Astrocyte of the spinal cord (primary cell): ENCODE results near the gene LRFN3.
"Not testable (repeated sequence)": the region's sequence is repeated elsewhere in the genome, so short reads cannot be mapped to it uniquely, and the experiment has no call there.

Source experiments
- DNase-seq: peaks from one replicate; pipeline ENCODE4 v3.0.0; 2011; ENCODE audit warnings: low read depth, low spot score
- H3K4me3 ChIP-seq: 2 replicates; pipeline ENCODE4 v1.5.1; 2011; ENCODE audit warnings: low read depth, mild to moderate bottlenecking, low read length, moderate library complexity
- in situ Hi-C: cut with HindIII; loops from 2 replicates; pipeline ENCODE4 v1.10.0; 2017; ENCODE audit warnings: low sequenced_read_pairs
- TF ChIP-seq, protein P1 (sequence below): IDR thresholded peaks from 2 replicates; pipeline ENCODE4 v1.5.1; 2012; ENCODE audit warnings: low read depth, mild to moderate bottlenecking, low read length, inconsistent platforms

LRFN3 gene

GRCh38 chr19:35907377-35907745, 28.8 kb upstream of the LRFN3 start:
- TF ChIP-seq, protein P1, sequence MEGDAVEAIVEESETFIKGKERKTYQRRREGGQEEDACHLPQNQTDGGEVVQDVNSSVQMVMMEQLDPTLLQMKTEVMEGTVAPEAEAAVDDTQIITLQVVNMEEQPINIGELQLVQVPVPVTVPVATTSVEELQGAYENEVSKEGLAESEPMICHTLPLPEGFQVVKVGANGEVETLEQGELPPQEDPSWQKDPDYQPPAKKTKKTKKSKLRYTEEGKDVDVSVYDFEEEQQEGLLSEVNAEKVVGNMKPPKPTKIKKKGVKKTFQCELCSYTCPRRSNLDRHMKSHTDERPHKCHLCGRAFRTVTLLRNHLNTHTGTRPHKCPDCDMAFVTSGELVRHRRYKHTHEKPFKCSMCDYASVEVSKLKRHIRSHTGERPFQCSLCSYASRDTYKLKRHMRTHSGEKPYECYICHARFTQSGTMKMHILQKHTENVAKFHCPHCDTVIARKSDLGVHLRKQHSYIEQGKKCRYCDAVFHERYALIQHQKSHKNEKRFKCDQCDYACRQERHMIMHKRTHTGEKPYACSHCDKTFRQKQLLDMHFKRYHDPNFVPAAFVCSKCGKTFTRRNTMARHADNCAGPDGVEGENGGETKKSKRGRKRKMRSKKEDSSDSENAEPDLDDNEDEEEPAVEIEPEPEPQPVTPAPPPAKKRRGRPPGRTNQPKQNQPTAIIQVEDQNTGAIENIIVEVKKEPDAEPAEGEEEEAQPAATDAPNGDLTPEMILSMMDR: no peak
- no peak for DNase-seq
- no peak overlapping the region for H3K4me3 ChIP-seq
- in situ Hi-C loops: no loop called here

DNA sequence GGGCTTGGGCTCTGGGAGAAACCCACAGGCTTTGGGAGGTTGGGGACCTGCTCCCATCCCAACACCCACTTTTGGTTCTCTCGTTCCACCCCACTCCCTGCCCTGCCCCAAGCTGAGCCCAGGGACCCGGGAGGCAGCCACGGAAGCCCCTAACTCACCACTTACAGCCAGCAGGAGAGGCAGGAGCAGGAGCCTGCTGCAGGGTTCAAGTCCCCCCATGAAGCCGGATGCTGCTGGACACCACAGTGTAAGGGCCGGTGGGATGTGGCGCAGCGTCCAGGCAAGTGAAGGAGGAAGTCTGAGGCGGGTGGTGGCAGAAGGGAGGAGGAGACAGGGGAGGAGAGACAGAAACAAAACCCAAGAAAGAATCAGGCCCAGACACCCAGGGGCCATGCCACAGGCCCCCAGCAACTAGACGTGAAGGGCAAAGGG, 28.1 kb upstream of the LRFN3 start, which contains the start of gene TYROBP:
TYROBP (minus strand) TSS at position 286 of the 432 bp plus-strand sequence; CDS start at position 219, 67 bp downstream.
- in situ Hi-C loops: no loop called here
- DNase-seq: no peak

GRCh38 chr19:35908973-35909683, 27.0 kb upstream of the LRFN3 start:
- DNase-seq: no peak
- TF ChIP-seq, protein P1: no peak
- H3K4me3 ChIP-seq: no peak overlapping the region
- in situ Hi-C loops: no loop called here

More for the DNA sequence above, 28.1 kb upstream of the LRFN3 start, which contains the start of gene TYROBP:
- TF ChIP-seq, protein P1: no peak
- H3K4me3 ChIP-seq: no peak within 1 kb of the TSS

DNA sequence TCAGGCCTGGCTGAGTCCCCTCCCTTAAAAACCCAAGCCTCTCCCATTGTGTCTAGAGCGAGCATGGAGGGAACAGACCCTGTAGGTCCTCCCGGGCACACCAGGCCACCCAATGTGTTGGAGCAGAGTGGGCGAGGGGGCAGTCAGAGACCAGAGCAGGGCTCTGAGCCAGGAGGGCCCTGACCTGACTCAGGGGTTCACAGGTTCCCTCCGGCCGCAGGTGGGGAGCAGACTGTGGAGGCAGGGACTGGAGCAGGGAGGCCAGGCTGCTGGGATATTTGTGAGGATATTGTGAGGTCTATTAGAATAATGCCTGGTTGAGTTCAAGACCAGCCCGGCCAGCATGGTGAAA, 26.5 kb upstream of the LRFN3 start:
- no peak for DNase-seq
- in situ Hi-C loops: no loop called here
- H3K4me3 ChIP-seq: no peak overlapping the region
- TF ChIP-seq, protein P1: no peak

GRCh38 chr19:35910355-35910754, 25.8 kb upstream of the LRFN3 start:
- DNase-seq, in situ Hi-C loops, H3K4me3 ChIP-seq: not testable (repeated sequence)

GRCh38 chr19:35911173-35911572, 25.0 kb upstream of the LRFN3 start:
- no peak overlapping the region for H3K4me3 ChIP-seq
- in situ Hi-C loops: no loop called here
- no peak for DNase-seq
- TF ChIP-seq, protein P1: no peak

- H3K4me3 ChIP-seq: no peak overlapping the region
- DNase-seq: no peak
- TF ChIP-seq, protein P1: no peak
- in situ Hi-C loops: no loop called here
Measured at GRCh38 chr19:35911790-35912189, 24.4 kb upstream of the LRFN3 start.
